HuH-7.5 (cell line): ENCODE data around the gene KCNMB3.
"Not testable (repeated sequence)": the region's sequence is repeated elsewhere in the genome, so short reads cannot be mapped to it uniquely, and the experiment has no call there.

Experiments used
- DNase-seq: peaks from one replicate; pipeline ENCODE4 v3.0.0; 2011; ENCODE audit warnings: low spot score

The KCNMB3 gene

DNA sequence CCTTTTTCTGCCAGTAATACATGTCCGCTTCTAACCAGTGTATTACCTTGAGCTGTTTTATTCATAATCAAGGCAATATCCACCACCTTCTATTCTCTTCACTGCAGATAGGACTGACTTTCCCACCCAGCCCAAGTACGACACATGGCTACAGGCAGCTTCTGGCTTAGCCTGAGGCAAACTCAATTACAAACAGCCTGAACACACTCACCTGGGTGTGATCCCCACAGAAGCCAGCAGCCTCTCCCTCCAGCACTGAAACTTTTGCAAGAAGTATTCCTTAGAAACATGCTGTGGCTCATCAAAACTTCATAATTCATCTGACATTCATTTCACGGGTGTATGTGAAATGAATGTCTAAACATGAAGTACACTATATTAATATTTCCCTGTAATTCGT is 13.5 kb upstream of the KCNMB3 start:
- no peak for DNase-seq

DNA sequence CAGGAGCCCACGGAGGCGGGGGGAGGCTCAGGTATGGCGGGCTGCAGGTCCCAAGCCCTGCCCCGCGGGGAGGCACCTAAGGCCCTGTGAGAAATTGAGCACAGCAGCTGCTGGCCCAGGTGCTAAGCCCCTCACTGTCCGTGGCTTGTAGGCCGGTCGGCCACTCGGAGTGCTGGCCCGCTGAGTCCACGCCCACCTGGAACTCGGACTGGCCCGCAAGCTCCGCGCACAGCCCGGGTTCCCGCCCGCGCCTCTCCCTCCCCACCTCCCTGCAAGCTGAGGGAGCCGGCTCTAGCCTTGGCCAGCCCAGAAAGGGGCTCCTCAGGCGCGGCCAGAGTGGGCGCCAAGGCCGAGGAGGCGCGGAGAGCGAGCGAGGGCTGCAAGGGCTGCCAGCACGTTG is 12.2 kb upstream of the KCNMB3 start:
- DNase-seq, result no peak

DNA sequence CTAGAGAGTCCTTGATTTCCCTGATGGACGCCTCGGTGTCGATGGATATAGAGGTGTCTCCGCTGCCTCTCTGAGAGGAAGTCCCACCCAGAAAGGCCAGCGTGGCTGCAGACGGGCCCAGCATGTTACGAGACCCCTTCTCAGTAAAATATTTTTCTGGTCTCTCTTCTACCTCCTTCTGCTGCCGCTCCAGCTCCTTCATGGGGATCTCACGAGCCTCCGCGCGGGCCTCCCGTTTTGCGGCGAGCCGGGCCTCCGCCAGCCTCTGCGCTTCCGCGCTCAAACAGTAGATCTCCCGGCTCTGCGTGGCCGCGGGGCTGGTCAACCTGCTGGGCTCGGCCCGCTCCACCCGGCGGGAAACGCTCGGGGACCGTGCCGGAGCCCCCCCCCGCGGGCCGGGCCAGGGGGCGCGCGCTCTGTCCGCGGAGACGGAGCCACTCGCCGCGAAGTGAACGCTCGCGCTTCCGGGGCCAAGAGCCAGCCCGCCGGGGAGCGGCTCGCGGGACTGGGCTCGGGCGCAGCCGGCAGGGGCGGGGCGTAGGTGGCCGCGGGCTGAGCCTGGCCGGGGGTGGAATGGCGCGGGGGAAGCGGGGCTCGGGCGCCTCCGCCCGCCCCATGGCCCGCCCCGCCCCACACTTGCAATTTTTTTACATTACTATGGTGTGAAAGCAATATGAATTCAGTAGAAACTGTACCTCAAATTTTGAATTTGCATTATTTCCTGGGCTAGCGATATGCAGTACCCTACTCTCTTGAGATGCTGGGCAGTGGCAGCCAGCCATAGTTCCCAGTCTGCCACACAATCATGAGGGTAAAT is 10.2 kb upstream of the KCNMB3 start:
- DNase-seq, result peak; percentile 82

DNA sequence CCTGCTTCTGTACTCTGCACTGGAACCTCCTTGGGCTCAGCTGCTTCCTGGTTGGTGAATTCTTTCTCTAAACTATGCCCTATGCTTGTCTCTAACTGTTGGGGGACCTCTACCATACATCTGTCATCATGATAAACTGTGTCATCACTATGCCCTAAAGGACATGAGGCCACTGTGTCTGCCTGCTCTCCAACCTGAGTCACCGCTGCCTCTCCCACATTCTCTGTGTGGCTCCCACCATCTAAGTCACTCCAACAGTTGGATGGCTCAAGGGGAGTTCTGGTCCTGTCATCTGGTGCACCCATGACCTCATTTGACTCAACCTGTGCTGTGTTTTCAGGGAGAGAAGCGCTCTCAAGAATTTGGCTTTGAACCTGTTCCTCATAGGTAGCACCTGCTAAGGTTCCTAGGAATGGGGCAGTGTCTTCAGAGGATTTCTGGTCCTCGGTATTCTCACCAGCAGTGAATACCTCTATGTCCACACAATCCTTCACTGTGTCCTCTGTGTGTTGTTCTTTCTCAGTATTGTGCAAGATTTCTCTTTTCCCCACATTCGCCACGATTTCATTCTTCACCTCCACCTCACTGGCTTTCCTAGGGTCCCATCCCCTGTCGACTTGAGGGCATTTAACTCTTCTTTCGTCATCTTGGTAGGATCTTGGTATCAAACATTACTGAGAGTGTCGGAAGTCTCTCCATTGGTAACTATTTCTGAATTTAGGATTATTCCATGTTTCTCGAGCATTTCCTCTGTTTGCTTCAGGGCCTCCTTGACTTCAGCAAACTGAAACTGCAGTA is 9.2 kb upstream of the KCNMB3 start:
- DNase-seq, result not testable (repeated sequence)

DNA sequence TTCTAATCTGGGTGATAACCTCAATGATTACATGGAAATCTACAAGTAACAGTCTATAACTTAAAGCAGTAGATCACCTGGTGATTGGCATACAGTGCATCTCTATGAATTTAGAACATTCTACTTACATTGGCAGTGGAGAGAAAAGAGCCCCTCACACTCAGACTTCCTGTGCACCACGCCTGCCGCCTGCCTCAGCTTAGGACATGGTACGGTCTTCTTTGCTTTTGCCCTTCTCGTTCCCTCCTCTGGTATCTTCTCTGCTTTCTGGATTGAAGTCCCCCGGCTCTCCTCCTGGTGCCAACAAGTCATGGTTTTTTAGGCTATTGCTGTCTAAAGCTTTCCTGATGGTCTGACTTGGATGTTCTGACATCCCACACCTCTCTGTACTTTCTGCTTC is 7.9 kb upstream of the KCNMB3 start:
- no peak for DNase-seq

DNA sequence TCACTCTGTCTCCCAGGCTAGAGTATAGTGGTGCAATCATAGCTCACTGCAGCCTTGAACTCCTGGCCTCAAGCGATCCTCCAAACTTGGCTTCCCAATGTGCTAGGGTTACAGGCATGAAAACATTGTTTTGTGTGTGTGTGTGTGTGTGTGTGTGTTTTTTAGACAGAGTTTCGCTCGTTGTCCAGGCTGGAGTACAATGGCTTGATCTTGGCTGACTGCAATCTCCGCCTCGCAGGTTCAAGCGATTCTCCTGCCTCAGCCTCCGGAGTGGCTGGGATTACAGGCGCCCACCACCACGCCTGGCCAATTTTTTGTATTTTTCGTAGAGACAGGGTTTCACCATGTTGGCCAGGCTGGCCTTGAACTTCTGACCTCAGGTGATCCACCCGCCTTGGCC is 6.8 kb upstream of the KCNMB3 start:
- not testable (repeated sequence) for DNase-seq

GRCh38 chr3:179256813-179257212 is 5.9 kb upstream of the KCNMB3 start:
- no peak for DNase-seq

GRCh38 chr3:179247289-179248015 is 3.5 kb downstream of the KCNMB3 start:
- DNase-seq, result no peak

DNA sequence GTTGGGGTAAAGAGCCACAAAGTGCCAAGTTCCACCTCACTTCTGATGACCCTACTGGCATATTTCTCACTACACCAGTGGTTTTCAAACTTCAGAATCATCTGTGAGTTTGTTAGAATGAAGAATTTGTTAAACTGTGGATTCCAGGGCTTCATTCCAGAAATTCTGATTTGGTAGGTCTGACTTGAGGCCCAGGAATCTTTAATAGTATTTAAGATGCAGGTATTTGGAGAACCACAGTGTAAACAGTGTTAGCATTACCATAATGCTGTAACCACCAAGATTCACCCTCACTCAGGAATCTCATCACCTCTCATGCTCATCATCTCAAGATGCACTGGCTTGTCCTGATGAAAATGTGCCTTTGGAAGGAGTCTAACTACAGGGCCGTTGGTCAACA is 6.0 kb downstream of the KCNMB3 start:
- no peak for DNase-seq

DNA sequence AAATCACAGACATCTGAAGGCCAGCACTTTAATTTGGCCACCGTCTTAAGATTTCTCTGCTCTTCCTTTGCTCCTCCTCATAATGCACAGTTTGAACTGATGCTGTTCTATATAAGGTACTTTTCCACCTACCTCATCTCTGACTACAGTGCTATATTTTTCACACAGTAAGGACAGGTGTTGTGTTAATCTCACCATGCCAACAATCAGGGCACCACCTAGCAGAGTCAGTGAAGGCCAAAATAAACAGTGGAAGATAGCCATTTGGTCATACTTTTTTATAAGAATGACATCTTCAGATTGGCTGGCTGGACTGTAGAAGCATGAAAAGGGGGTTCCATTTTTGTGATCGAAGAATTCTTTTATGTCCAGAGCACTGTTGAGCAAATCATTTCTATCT is 8.1 kb downstream of the KCNMB3 start:
- not testable (repeated sequence) for DNase-seq

DNA sequence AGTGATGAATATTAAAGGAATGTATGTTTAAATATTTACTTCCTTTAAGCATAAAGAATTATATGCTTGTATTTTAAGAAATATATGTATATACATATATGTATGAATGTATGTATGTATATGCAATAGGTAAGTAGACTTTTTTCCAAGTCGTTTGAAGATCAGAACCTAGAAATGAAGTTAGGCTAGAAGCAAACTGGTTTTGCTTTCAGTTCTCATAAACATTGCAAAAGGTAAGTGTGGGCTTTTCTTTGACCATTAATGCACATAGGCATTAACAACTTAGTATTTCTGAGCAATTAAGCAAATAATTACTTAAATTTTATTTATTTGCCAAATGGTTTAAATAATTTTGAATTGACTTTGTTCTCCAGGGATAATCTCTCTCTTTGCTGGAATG is 10.6 kb downstream of the KCNMB3 start:
- DNase-seq, result not testable (repeated sequence)

- DNase-seq, result no peak
These were observed 14.1 kb downstream of the KCNMB3 start for GRCh38 chr3:179236669-179237301.

DNA sequence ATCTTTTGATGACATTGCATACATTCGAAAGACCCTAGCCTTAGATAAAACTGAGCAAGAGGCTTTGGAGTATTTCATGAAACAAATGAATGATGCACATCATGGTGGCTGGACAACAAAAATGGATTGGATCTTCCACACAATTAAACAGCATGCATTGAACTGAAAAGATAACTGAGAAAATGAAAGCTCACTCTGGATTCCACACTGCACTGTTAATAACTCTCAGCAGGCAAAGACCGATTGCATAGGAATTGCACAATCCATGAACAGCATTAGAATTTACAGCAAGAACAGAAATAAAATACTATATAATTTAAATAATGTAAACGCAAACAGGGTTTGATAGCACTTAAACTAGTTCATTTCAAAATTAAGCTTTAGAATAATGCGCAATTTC is 16.7 kb downstream of the KCNMB3 start:
- no peak for DNase-seq

GRCh38 chr3:179233043-179233442 is 17.9 kb downstream of the KCNMB3 start:
- DNase-seq, result no peak

DNA sequence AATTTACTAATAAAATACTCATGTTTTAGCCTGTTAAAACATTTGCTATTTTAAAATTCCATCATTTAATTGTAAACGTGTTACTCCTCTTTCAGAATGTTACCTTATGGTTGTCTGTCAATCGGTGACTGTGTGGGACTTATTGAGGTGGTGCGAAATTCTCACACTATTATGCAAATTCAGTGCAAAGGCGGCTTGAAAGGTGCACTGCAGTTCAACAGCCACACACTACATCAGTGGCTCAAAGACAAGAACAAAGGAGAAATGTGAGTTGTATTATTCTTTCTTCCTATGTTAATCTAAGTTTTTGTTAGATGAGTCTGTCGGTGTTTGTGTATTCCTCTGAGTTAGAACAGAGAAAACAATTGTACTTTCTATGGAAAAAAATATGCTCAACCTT is 21.7 kb downstream of the KCNMB3 start:
- DNase-seq, result no peak

DNA sequence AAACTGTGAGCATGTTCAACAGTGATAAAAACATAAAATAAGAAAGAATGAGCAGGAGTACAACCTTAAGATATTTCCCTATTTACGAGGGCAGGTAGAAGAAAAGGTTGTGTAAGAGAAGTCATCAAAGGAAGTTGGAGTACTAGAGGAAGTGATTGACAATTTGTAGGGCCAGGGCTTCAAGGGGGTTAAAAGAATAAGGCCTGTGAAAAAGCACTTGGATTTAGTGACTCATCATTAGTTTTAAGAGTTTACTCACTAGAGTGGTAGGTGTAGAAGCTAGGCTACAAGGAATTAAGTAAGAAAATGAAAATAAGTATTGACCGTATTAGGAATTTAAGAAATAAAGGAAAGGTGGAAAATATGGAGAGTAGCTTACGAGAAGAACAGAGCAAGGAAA is 23.6 kb downstream of the KCNMB3 start:
- no peak for DNase-seq

- no peak for DNase-seq
These were observed 26.3 kb downstream of the KCNMB3 start for GRCh38 chr3:179224584-179224983.

DNA sequence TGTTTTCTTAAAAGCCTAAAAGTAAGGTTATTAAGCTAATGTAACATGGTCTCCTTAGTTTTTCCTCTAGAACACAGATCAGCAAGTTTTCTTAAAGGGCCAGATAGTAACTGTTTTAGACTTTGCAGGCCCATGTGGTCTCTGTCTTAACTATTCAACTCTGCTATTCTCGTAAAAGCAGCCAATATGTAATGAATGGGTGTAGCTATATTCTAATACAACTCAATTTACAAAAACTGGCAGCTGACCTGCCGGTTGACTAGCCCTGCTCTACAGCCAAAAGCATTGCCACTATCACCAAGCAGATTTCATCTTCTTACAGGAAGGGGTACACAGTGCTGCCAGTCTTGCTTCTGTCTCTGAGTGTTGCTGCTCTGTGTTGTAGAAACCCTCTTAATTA is 27.4 kb downstream of the KCNMB3 start:
- no peak for DNase-seq

DNA sequence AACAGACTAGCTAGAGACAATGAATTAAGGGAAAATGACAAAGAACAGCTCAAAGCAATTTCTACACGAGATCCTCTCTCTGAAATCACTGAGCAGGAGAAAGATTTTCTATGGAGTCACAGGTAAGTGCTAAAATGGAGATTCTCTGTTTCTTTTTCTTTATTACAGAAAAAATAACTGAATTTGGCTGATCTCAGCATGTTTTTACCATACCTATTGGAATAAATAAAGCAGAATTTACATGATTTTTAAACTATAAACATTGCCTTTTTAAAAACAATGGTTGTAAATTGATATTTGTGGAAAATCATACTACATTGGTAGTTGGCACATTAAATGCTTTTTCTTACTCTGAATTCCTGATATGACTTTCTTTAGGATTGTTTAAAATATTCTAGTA is 32.7 kb downstream of the KCNMB3 start:
- not testable (repeated sequence) for DNase-seq

DNA sequence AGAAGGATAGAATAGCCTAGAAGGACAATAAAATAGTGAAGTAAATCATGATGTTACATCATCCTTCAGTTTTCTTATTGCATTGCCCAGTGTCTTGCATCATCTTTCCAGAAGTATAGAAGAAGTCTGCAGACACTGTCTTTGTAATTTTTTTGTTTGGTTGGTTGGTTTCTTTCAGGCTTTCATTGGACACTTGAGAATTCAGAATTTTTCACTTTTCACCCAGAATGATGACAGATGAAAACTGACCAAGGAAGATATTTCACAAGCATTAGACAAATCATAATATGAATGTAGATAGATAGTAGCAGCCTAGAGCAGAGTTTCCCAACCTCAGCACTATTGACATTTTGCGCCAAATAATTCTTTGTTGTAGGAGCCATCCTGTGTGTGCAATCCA is 35.4 kb downstream of the KCNMB3 start:
- not testable (repeated sequence) for DNase-seq

- no peak for DNase-seq
These were observed 50.1 kb downstream of the KCNMB3 start for GRCh38 chr3:179200790-179201189.

DNA sequence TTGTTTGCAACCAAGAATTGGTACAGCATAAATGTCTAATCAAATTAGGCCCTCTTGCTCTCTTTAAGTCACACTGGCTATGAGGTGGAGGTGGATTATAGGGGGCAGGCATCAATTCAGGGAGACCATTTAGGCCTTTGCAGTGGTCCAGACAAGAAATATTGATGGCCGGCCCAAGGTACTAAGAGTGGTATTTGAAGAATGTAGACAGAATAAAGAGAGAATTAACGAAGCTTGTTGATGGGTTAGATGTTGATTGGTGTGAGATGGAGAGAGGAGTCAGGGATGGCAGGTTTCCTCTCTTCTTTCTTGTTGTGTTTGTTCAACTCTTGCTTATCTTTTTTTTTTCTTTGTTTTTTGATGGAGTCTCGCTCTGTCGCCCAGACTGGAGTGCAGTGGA is 54.2 kb downstream of the KCNMB3 start:
- DNase-seq, result no peak
